GM19351 (cell line): ENCODE data around the gene TRAM2.

Experiments used
- ATAC-seq: cut with Tn5 transposase; IDR thresholded peaks from one replicate; pipeline ENCODE4 v1.9.1; 2021; ENCODE audit warnings: mild to moderate bottlenecking, moderate library complexity; ENCODE audit not compliant: unreplicated experiment

The TRAM2 gene

GRCh38 chr6:52577022-52577777 lies at the start of gene TRAM2:
TRAM2 (minus strand) TSS chr6:52577060; CDS start chr6:52576915, 145 bp downstream.
- peak; percentile 52 for ATAC-seq

GRCh38 chr6:52622810-52623209 lies 46.0 kb upstream of the TRAM2 start:
- ATAC-seq: no peak

- ATAC-seq: no peak
These were observed 44.8 kb upstream of the TRAM2 start for GRCh38 chr6:52621631-52622030.

GRCh38 chr6:52620906-52621190 lies 44.0 kb upstream of the TRAM2 start:
- no peak for ATAC-seq

- no peak for ATAC-seq
These were observed 43.4 kb upstream of the TRAM2 start for GRCh38 chr6:52620055-52620905.

GRCh38 chr6:52617087-52617486 lies 40.2 kb upstream of the TRAM2 start:
- no peak for ATAC-seq

GRCh38 chr6:52616059-52616690 lies 39.3 kb upstream of the TRAM2 start:
- no peak for ATAC-seq

- ATAC-seq: no peak
These were observed 35.6 kb upstream of the TRAM2 start for GRCh38 chr6:52612336-52613054.

GRCh38 chr6:52611833-52612232 lies 35.0 kb upstream of the TRAM2 start:
- no peak for ATAC-seq

GRCh38 chr6:52610745-52611355 lies 34.0 kb upstream of the TRAM2 start:
- no peak for ATAC-seq

GRCh38 chr6:52610011-52610410 lies 33.2 kb upstream of the TRAM2 start:
- no peak for ATAC-seq

- no peak for ATAC-seq
These were observed 28.8 kb upstream of the TRAM2 start for GRCh38 chr6:52605610-52606185.

- peak; percentile 50 for ATAC-seq
These were observed 26.3 kb upstream of the TRAM2 start for GRCh38 chr6:52603000-52603795.

GRCh38 chr6:52598824-52599190 lies 21.9 kb upstream of the TRAM2 start:
- ATAC-seq: no peak

- peak; percentile 29 for ATAC-seq
These were observed 21.4 kb upstream of the TRAM2 start for GRCh38 chr6:52598123-52598823.

GRCh38 chr6:52597738-52598122 lies 20.9 kb upstream of the TRAM2 start:
- no peak for ATAC-seq

GRCh38 chr6:52596371-52597028 lies 19.6 kb upstream of the TRAM2 start:
- ATAC-seq: no peak

- peak; percentile 80 for ATAC-seq
These were observed 18.9 kb upstream of the TRAM2 start for GRCh38 chr6:52595796-52596130.
